HEK293 (cell line): ENCODE results near the gene CSTF1.

Experiments used
- TCF7L2 ChIP-seq: IDR thresholded peaks from 2 replicates; pipeline ENCODE4 v1.6.1; 2011; ENCODE audit warnings: low read depth, mild to moderate bottlenecking, inconsistent platforms, low read length, moderate library complexity, borderline replicate concordance
- ZBTB21 ChIP-seq: fragments of 450-650 bp; formaldehyde crosslinking; IDR thresholded peaks from 2 replicates; pipeline ENCODE4 v1.5.1; 2017; ENCODE audit warnings: missing biosample characterization, missing genetic modification characterization
- TF ChIP-seq, protein P1 (sequence below): sonication (generic); formaldehyde crosslinking; IDR thresholded peaks from 2 replicates; pipeline ENCODE4 v1.8.1; 2022; ENCODE audit warnings: mild to moderate bottlenecking, moderate library complexity, missing genetic modification reagents
- TF ChIP-seq, protein P2 (sequence below): fragments of 450-650 bp; formaldehyde crosslinking; IDR thresholded peaks from 2 replicates; pipeline ENCODE4 v1.5.1; 2016; ENCODE audit warnings: missing biosample characterization, missing genetic modification characterization
- TF ChIP-seq, protein P3 (sequence below): fragments of 450-650 bp; formaldehyde crosslinking; IDR thresholded peaks from 2 replicates; pipeline ENCODE4; 2016; ENCODE audit warnings: missing biosample characterization, missing genetic modification characterization
- TF ChIP-seq, protein P4 (sequence below): fragments of 450-650 bp; formaldehyde crosslinking; IDR thresholded peaks from 2 replicates; pipeline ENCODE4 v1.5.1; 2016; ENCODE audit warnings: missing biosample characterization, missing genetic modification characterization

DNA sequence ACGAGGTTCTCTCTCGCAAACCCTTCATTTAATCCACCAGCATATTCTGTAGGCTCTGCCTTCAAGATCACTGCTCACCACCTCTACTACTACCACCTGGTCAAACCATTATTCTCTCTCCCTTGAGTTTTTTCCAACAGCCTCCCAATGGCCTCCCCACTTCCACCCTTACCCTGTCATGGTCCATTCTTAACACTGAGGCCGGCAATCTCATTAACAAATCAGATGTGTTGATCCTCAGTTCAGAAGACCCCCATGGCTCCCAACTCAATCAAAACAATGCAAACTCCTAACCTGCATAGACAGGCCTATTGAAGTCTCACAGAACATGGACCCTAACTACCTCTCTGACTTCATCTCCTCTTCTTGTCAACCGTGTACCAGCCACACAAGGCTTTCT, 2.6 kb upstream of the CSTF1 start:
- TF ChIP-seq, protein P1, sequence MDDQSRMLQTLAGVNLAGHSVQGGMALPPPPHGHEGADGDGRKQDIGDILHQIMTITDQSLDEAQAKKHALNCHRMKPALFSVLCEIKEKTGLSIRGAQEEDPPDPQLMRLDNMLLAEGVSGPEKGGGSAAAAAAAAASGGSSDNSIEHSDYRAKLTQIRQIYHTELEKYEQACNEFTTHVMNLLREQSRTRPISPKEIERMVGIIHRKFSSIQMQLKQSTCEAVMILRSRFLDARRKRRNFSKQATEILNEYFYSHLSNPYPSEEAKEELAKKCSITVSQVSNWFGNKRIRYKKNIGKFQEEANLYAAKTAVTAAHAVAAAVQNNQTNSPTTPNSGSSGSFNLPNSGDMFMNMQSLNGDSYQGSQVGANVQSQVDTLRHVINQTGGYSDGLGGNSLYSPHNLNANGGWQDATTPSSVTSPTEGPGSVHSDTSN (CRISPR knock-in tag): no peak
- TF ChIP-seq, protein P2, sequence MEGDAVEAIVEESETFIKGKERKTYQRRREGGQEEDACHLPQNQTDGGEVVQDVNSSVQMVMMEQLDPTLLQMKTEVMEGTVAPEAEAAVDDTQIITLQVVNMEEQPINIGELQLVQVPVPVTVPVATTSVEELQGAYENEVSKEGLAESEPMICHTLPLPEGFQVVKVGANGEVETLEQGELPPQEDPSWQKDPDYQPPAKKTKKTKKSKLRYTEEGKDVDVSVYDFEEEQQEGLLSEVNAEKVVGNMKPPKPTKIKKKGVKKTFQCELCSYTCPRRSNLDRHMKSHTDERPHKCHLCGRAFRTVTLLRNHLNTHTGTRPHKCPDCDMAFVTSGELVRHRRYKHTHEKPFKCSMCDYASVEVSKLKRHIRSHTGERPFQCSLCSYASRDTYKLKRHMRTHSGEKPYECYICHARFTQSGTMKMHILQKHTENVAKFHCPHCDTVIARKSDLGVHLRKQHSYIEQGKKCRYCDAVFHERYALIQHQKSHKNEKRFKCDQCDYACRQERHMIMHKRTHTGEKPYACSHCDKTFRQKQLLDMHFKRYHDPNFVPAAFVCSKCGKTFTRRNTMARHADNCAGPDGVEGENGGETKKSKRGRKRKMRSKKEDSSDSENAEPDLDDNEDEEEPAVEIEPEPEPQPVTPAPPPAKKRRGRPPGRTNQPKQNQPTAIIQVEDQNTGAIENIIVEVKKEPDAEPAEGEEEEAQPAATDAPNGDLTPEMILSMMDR: no peak
- TF ChIP-seq, protein P3, sequence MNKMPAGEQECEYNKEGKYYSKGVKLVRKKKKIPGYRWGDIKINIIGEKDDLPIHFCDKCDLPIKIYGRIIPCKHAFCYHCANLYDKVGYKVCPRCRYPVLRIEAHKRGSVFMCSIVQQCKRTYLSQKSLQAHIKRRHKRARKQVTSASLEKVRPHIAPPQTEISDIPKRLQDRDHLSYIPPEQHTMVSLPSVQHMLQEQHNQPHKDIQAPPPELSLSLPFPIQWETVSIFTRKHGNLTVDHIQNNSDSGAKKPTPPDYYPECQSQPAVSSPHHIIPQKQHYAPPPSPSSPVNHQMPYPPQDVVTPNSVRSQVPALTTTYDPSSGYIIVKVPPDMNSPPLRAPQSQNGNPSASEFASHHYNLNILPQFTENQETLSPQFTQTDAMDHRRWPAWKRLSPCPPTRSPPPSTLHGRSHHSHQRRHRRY (tag by site-specific recombination): no peak
- TF ChIP-seq TCF7L2 (no peak), ZBTB21 (tag by site-specific recombination) (no peak)
- TF ChIP-seq, protein P4, sequence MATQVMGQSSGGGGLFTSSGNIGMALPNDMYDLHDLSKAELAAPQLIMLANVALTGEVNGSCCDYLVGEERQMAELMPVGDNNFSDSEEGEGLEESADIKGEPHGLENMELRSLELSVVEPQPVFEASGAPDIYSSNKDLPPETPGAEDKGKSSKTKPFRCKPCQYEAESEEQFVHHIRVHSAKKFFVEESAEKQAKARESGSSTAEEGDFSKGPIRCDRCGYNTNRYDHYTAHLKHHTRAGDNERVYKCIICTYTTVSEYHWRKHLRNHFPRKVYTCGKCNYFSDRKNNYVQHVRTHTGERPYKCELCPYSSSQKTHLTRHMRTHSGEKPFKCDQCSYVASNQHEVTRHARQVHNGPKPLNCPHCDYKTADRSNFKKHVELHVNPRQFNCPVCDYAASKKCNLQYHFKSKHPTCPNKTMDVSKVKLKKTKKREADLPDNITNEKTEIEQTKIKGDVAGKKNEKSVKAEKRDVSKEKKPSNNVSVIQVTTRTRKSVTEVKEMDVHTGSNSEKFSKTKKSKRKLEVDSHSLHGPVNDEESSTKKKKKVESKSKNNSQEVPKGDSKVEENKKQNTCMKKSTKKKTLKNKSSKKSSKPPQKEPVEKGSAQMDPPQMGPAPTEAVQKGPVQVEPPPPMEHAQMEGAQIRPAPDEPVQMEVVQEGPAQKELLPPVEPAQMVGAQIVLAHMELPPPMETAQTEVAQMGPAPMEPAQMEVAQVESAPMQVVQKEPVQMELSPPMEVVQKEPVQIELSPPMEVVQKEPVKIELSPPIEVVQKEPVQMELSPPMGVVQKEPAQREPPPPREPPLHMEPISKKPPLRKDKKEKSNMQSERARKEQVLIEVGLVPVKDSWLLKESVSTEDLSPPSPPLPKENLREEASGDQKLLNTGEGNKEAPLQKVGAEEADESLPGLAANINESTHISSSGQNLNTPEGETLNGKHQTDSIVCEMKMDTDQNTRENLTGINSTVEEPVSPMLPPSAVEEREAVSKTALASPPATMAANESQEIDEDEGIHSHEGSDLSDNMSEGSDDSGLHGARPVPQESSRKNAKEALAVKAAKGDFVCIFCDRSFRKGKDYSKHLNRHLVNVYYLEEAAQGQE (tag by site-specific recombination): no peak
